NB4 (cell line): ENCODE measurements around the gene TMEM150B.

Source experiments
- DNase-seq: peaks from one replicate; pipeline ENCODE4 v3.0.0; 2010; ENCODE audit warnings: low read depth
- H3K4me3 ChIP-seq: one replicate; pipeline ENCODE4 v1.5.1; 2011; ENCODE audit warnings: mild to moderate bottlenecking, low read depth, low read length, moderate library complexity
- MAX ChIP-seq: IDR thresholded peaks from 2 replicates; pipeline ENCODE4 v1.6.1; 2011; ENCODE audit warnings: low read depth, low read length
- MYC ChIP-seq: IDR thresholded peaks from 2 replicates; pipeline ENCODE4 v1.6.1; 2011; ENCODE audit warnings: low read depth, low read length
- POLR2A ChIP-seq: IDR thresholded peaks from 2 replicates; pipeline ENCODE4 v1.6.1; 2011; ENCODE audit warnings: mild to moderate bottlenecking; ENCODE audit not compliant: insufficient read length; ENCODE audit errors: extremely low read depth
- TF ChIP-seq, protein P1 (sequence below): IDR thresholded peaks from one replicate; pipeline ENCODE4 v1.5.1; 2012; ENCODE audit warnings: low read depth, low read length

Gene TMEM150B

DNA sequence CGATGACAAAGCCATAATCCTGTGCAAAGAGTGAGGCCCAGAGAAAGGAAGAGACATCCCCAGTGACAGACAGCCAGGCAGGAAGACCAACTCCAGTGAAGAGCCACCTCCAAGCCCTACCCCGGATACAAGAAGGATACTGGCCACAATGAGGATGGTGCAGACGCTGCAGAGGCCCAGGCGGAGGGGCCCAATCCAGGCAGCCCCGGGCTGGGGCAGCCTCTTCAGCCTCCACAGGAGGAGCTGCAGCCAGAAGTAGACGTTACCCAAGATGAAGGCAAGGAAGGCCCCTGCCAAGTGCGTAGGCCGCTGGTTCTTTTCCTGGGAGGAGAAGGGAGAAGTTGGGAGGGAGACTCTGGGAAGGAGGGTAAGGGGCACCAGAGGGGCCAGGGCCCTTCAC lies 8.5 kb downstream of the TMEM150B start:
- H3K4me3 ChIP-seq = no peak overlapping the region
- DNase-seq = no peak
- TF ChIP-seq MAX (no peak), POLR2A (no peak), MYC (no peak)
- TF ChIP-seq, protein P1, sequence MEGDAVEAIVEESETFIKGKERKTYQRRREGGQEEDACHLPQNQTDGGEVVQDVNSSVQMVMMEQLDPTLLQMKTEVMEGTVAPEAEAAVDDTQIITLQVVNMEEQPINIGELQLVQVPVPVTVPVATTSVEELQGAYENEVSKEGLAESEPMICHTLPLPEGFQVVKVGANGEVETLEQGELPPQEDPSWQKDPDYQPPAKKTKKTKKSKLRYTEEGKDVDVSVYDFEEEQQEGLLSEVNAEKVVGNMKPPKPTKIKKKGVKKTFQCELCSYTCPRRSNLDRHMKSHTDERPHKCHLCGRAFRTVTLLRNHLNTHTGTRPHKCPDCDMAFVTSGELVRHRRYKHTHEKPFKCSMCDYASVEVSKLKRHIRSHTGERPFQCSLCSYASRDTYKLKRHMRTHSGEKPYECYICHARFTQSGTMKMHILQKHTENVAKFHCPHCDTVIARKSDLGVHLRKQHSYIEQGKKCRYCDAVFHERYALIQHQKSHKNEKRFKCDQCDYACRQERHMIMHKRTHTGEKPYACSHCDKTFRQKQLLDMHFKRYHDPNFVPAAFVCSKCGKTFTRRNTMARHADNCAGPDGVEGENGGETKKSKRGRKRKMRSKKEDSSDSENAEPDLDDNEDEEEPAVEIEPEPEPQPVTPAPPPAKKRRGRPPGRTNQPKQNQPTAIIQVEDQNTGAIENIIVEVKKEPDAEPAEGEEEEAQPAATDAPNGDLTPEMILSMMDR = no peak

DNA sequence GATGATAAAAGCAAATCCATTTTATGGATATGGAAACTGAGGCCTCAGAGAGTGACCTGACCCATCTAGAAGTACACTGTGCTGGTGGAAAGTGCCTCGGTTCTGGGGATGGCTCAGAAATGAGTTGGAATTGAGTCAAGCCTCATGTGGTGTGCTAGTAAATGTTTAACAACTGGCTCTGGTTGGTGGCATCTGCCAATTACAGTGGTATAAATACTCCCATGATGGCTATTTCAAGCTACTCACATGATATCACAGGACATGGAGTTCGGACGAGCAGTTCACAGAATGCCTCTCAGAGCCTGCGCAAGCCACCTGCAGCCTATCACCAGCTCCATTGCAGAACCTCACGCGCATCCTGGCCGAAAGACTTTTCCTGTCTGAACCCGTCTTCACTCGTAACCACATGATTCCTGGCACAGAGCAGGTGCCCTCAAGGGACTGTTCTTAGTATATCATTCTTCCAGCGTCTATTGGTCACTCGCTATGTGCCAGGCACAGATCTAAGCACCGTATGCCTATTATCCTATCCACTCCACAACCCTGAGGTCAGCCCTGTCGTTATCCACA lies 9.1 kb downstream of the TMEM150B start:
- H3K4me3 ChIP-seq = no peak overlapping the region
- TF ChIP-seq, protein P1 = no peak
- no peak for TF ChIP-seq MYC
- DNase-seq = no peak

DNA sequence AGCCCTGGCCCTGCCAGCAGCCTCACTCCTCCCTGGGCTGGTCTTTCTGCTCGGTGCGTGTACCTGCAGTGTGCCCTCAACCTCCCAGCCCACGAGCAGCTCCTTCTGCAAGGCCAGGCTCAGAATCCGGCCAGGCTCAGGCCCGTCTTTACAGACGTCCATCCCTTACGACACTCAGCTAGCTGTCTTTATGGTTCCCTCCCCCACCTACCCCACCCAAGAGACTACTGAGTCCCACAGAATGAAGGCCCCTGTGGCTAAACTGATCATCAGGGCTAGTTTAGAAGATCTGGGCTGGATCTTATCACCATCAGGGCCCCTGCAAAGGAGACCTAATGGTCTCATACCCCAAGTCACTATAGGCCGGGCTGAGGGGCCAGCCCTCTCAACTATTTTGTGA lies 10.7 kb downstream of the TMEM150B start:
- TF ChIP-seq POLR2A = no peak
- no peak overlapping the region for H3K4me3 ChIP-seq
- DNase-seq = no peak

DNA sequence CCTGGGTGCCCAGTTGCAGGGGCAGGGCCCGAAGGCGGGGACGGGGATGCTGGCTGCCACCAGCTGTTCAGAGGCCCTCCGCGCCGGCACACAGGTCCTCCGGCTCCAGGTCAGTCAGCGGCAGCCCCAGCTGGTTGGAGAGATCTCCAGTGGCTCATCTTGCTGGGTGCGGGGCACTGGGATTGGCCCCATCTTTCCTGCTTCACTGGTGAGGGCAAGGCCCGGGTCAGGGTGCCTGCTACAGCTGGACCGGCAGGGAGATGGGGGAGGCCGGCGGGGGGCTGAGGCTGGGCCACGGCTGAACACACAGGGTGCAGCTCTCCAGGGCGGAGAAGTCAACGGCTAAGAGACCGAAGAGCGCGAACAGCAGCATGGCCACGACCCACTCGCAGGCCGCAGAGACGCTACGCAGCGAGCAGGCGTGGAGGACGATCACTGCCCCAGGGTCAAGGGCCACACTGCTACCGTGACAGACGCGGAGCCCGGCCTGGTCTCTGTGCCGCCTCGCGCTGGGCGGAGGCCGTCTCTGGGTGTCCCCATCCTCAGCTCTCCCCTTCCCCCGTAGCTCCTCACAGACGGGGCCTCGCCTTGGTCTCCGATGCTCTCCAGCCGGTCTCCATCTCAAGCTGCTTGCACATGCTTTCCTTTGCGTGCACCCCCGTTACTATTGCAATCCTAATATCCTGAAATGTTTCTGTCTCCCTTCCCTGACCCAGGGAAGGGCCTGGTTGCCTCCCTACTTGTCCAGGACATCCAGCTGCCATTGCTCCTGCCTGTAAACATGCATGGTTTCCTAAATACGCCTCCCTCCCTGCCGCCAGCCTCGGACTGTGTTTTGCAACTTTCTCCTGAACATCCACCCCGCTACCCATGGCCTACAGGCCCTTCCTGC lies 12.3 kb downstream of the TMEM150B start:
- no peak for DNase-seq
- H3K4me3 ChIP-seq = no peak overlapping the region
- no peak for TF ChIP-seq MAX
- no peak for TF ChIP-seq MYC
- TF ChIP-seq, protein P1 = no peak
- no peak for TF ChIP-seq POLR2A

GRCh38 chr19:55311797-55312196 lies 13.3 kb downstream of the TMEM150B start:
- no peak for TF ChIP-seq MYC
- TF ChIP-seq MAX = no peak
- TF ChIP-seq, protein P1 = no peak
- TF ChIP-seq POLR2A = no peak
- H3K4me3 ChIP-seq = no peak overlapping the region
- no peak for DNase-seq

GRCh38 chr19:55311397-55311796 lies 13.7 kb downstream of the TMEM150B start:
- no peak for TF ChIP-seq MAX
- no peak for TF ChIP-seq POLR2A
- no peak for TF ChIP-seq MYC
- TF ChIP-seq, protein P1 = no peak
- no peak overlapping the region for H3K4me3 ChIP-seq
- DNase-seq = no peak
